HG03103 (cell line): ENCODE results near the gene ABHD10.
A peak's percentile ranks its signal among the peaks of the same experiment; 100 is the strongest.

Experiments
- ATAC-seq: cut with Tn5 transposase; IDR thresholded peaks from one replicate; pipeline ENCODE4 v1.9.1; 2021; ENCODE audit warnings: low read depth; ENCODE audit not compliant: unreplicated experiment

Gene ABHD10

DNA sequence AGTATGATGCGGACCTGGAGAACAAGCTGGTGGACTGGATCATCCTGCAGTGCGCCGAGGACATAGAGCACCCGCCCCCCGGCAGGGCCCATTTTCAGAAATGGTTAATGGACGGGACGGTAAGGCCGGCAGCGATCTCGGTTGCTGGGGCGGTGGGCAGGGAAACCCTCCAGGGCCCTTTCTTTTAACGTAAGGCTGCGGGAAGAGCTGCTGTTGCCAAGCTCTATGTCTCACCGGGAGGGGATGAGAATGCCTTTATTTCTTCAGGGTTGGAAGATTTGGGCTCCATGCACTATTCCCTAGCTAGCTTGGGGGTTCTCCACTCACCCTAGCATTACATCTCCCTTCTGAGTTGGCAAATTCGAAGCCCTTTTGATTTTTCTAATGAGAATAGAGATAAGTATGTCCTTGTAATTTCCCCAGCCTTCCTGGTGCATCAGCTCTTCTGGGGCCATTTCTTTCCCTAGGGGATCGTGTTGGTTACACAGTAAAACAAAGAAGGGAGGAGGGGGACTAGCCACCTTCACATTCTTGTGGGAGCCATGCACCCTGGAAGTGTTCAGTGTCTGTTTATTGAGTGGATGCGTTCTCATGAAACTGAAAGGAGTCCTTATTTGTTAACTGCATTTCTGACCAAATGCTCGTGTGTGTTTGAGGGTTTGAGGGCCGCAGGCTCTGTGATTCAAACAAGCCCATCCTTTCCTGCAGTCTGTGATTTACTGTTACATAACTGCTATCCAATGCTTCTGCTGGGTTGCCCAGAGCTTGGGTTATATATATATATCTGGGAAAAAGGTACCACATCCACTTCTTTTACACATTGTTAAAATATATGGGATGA lies 20.9 kb downstream of the ABHD10 start:
- no peak for ATAC-seq

DNA sequence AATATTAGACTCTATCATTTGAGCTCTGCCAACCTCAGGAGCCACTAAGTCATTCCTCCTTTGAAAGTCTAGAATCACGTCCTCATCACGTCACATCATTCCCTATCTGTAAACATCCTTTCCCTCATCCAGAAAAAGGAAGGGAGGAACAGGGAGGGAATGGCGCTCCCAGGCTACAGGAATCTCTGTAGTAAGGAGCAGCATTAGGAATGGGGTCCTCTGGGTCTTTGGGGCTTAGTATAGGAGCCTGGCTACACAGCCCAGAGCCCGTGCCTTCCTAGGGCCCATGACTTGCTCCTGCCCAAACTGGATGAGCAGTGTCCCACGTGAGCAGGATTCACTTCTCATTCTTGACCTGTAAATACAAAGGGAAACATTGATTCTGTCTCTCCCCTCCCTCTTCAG lies 21.5 kb downstream of the ABHD10 start:
- ATAC-seq: no peak

DNA sequence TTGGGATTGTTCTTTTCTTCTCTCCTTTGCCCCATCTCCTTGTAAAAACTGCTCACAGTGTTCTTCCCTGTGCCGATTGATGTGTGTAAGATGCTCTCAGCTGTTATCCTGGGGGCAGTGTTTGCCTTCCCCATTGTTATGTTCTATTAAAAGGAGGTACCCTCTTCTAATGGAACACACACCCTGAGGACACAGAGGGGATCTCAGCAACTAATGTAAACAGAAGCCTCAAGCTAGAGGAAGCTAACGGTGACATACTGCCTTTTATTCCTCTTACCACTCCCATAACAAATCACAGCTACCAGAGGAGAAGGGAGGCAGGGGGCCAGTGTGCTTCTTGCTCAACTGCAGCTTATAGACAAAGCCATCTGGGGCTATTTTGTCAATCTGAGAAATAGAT lies 22.1 kb downstream of the ABHD10 start:
- no peak for ATAC-seq

DNA sequence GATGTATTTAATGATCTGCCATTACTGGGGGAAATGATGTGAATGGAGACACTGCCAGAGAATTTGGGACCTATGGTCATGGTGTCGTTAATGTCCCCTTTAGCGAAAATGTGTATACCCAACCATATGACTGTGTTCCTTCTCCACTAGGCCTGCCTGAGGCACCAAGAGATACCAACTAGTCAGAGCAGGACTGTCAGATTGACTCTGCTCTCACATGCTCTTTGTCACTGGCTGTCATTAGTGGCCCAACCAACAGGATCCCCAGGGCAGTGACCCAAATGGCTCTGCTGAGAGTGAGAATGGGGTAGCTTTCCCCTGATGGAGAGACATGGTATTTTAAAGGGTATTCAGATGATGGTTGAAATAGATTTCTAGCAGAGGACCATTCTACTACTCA lies 22.7 kb downstream of the ABHD10 start:
- no peak for ATAC-seq

DNA sequence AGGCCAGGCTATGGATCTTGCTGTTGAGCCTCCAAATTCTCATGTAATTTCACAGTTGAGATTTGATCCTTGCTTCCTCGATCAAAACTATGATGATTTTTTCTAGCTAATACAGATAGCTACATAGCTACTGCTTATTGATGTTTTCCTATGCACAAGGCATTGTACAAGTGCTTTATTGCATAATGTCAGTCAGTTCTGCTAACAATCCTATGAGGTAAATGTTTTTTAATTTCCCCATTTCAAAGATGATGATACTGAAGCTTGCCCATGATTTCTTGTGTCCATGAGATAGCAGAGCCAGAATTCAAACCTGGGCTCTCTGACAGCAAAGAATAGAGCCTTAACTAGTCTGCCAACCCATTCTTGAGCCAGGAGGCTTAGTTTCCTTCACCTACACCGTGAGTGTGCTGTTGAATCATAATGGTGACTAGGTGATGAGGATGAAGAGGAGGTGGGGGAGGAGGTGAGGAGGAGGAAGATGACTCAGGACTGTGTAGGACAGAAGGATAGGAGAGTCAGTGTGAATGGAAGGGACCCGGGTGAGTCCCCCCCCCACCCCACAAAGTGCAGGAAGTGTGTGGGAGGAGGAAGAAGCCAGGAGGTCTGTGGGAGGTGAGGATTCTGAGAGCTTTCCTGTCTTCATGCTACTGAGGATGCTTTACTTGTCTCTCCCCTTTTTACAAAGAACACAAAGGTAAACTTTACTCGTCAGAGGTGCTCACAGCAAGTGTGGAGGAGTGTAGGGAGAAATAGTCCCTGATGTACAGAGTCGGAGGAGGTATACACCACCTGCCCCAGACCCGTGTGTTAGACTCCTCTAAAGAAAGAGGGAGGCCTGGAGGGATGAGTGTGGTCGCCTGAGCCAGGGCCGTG lies 23.5 kb downstream of the ABHD10 start:
- ATAC-seq: no peak

DNA sequence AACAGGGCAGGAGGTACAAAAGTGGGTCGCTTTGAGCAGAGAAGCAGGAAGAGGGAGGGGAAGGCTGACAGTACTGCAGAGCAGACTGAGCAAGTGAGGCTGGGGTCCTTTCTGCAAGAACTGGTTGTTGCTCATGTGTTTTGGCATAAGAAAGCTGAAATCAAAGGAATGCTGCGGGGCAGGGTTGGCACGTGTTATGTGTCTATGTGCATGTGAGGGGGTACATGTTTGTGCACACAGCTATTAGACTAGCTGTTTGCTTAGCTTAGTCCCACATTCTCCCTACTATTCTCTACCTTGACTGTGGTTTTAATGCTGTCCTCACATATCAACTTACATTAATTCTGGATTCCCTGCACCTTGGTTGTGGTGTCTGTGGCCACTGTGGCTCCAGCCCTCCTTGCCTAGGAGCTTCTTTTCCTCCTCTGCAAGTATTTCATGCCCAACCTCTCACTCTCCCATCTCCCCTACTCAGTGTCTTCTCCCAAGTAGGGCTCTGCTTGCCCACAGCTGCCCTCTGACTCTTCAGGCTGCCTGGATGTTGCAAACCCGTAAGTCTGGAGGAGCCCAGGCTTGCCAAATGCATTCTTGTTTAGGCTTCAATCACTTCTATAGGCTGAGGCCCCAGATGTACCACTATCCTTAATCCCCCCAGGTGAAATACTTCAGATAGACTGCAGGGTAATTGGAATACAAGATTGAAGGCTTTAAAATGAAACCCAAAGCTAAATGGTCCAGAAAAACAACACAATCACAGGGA lies 24.7 kb downstream of the ABHD10 start:
- no peak for ATAC-seq

DNA sequence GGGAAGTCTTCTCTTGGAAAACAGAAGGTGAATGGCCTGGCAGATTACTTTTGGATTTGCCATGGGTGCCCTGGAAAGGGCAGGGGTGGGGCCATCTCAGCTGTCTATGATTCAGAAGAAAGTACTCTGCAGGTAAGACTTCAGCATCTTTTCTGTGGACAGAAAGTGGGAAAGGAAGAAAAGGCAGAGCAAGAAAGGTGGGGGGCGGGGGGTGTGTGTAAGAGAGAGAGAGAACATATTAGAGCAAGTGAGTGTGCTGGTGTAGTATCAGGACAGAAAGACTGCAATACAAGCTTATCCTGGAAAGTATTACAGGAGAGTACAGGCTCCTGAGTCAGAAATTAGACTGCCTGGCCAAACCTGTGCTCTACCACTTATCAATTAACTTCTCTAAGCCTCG lies 25.4 kb downstream of the ABHD10 start:
- ATAC-seq: no peak

DNA sequence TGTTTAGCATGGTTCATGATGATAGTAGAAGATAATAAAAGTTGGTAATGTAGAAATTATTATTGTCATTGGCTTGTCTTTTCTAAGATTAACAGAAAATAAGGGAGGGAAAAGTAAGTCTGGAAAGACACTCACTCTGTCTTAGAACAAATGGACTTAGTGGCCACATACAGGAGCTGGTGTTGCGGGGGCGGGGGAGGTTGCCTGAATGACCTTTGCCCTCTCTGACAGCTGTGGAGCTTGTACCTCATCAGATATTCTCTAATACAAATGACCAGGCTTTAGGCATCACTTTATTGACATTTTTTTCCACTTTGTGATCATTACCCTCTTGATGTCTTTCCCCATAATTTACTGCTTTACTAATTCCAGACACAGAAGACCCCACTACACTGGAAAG lies 25.8 kb downstream of the ABHD10 start:
- no peak for ATAC-seq

DNA sequence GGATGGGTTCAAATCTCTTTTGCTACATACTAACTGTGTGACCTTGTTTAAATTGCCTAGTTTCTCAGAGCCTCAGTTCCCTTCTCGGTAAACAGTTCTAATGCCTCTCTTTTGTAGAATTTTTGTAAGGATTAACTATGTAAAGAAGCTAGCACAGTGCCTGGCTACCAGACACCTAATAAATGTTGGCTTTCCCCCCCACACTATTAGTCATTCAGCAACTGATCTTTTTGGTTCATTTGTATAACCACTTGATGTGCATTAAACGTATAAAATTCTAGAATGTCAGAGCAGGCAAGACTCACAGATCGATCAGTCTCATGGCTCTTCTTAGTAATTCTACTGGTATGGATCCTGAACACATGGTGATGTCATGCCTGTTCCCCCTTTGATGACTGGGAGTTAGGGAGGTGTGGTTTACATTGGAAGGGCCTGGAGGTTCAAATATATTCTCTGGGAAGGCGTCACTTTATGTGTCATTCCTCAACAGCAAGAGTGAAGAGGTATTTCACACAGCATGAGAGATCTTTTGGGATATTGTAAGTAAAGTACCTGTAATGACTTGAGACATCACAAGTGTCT lies 26.4 kb downstream of the ABHD10 start:
- ATAC-seq: no peak

DNA sequence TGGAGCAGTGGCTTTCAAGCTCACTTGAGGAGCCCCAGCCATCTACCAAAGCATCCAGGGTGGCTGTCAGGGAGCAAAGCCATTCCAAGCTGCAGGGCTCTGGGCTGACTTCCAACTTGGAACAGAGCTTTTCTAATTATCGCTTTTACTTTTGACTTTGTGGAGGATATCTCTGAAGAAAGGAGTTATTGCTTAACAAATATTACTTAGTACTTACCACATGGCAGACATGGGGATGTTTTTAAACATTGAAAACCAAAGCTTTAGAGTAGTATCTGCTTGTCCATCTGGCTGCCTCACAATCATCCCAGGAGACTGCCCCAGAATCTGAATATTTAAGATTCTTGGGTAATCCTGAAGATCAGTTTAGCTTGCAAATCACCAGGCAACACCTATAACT lies 28.8 kb downstream of the ABHD10 start:
- no peak for ATAC-seq

DNA sequence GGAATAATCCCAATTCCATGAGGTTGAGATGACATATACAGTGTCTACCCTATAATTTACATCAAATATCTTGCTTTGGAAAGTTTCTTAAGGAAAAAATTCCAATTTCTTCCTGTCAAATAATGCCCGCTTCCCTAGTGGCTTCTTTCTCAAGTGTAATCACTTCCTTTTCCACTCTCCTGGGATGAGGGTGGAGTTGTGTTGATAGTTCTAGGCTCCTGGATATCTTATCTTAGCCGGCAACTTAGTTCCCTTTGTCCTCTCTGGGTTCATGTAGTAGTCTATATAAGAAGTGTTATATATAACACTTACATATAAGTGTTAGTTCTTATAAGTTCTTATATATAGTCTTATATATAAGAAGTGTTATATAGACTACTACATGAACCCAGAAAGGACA lies 30.8 kb downstream of the ABHD10 start:
- no peak for ATAC-seq

DNA sequence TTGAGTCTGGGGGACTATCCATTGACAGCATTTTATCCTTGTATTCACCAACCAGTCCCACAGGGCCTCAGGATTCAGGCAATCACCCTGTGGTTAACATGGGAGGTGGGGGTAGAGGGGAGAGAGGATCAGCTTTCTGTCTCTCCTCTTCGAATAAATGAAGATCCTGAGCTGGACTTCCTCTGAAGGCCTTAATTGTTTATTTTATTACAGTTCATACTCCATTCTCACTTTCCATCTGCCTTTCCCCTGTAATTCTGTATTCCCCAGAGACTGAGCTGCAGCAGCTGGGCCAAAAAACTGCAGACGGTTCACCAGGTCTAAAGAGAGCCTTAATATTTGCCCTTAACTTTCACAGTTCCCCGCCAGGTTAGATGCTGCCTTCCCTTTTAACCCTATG lies 31.8 kb downstream of the ABHD10 start:
- no peak for ATAC-seq

DNA sequence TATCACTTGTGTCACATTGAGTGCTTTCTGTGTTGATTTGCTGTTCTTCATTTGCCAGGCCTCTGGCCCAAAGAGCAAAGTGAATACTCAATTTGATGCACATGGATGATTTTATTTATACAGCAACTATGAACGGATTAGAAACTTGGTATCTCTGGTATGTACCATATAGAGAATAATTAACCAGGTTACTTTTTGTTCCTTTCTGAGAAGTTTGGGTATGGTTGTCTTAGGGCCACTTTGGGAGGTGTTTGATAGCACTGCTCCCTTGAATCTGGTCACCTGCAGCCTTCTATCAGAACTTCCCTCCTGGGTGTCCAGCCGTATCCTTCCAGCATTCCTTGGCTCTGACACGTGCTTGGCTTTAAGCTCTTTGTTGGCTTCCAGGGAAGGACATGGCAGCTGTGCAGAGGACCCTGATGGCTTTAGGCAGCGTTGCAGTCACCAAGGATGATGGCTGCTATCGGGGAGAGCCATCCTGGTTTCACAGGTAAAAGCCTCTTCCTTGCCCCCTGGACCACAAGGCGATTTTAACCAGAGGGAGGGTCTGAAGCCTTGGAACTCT lies 32.6 kb downstream of the ABHD10 start:
- ATAC-seq: no peak

DNA sequence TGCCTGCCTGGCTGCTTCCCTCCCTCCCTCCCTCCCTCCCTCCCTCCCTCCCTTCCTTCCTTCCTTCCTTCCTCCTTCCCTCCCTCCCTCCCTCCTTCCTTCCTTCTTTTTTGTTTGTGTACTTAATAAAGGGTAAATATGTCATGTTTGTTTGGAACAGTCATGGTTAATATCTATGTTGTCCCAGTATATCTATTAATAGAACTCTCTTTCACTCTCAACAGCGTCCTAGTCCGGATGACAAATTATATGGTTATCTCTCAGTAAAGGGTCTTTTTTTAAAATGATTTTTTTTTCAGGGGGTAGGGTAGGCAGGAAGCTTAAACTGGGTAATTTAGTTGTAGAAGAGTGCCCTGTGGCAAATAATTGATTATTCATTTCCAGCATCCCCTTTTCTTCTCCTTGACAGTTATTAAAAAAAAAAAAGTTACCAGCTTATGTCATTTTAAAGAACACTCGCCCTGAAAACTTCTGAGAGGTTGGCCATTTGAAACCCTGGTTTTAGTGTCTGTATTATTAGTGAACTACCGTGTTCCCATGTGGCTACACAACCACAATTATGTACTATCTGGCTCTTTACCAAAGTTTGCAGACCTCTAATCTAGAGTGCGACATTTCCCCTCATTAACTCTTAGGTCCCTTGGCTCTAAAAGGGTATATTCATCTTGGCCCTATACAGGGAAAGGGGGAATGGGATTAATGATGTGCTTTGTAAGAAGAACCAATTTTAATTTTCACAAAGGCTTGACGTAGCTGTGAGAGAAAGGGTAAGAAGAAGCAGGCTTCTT lies 33.6 kb downstream of the ABHD10 start:
- ATAC-seq: no peak

DNA sequence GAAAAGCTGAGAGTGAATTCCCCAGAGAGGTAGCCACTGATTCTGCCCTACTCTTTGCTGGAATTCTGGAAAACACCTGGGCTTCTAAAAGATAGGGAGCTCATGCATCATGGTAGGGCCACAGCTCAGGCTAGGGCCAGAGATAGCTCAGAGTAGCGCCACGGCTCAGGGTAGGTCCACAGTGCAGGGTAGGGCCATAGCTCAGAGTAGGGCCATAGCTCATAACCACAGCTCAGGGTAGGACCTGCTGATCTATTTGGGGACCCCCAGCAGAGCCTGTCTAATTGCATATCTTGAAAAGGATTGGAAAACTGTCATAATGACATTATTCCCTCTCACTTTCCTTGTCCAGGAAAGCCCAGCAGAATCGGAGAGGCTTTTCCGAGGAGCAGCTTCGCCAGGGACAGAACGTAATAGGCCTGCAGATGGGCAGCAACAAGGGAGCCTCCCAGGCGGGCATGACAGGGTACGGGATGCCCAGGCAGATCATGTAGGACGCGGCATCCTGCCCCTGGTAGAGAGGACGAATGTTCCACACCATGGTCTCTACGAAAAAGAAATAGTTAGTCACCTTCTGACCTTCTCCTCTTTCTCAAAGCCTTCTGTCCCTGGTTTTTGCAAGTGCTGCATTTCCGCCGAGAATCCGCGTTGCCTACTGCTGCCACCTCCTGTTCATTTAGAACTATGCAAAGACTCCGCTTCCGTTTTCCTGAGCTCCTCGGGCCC lies 34.4 kb downstream of the ABHD10 start:
- peak; percentile 68 for ATAC-seq

DNA sequence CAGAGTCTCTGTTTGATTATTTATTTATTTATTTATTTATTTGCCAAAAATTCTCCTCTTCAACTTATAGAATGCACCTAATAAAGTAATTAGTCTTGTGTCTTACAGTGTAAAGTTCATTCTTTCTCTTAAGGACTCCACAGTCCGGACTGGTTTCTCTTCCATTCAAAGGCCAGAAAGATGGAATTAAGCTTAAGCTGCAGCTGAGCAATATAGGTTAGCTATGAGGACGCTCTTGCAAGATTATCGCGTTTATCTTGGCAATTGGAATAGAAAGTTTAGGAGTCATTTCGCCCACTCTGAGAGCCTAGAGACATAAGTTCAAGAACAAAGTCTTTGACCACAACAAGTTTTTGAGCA lies 34.9 kb downstream of the ABHD10 start:
- no peak for ATAC-seq

DNA sequence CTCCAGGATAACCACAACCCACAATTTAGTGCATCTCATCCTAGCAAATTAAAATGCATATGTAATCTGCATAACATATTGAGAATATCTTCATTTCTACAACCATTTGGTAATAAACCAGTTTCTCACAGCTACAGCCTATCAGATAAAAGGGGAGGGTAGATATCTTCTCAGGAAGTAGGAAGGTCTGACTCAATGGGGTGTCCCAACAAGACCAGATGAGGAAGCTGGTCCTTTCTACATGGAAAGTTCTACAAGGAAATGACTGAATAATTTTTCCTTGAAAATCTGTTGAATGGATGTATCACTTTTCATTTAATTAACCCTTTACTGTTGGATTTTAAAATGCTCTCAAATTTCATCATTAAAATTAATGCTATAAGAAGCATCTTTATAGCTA lies 38.3 kb downstream of the ABHD10 start:
- ATAC-seq: no peak

DNA sequence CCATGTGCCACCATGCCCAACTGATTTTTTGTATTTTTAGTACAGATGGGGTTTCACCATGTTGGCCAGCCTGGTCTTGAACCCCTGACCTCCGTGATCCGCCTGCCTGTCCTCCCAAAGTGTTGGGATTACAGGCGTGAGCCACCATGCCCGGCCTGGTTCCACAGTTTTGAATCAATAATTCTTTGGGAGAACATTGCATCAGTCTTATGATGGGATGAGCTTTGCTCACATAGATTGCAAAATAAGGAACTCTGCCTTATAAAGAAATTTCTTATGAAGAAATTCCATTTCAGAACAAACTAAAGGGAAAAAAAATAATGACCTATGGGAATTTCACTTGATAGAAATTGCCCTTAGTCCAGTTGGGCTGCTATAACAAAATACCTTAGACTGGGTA lies 39.9 kb downstream of the ABHD10 start:
- ATAC-seq: no peak

DNA sequence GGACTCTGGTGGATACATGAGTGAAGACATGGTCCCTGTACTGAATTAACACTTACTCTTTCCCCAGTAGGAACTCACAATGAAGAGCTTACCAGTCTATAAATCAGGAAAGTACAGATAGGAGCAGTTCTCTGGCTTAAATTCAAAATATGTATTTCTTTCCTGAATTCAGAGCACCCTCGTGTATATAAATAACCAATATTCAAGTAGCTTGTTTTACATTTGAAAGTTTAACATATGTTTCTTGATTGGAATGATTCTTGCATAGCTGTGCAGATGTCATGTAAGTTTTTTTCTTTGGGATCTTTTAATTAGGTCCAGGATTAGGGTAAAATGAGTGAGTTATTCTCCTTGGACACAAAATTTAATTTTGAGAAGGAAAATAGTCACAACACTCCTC lies 40.9 kb downstream of the ABHD10 start:
- no peak for ATAC-seq
